HG02885 (cell line): ENCODE results near the gene PDLIM5.

Source experiments
- ATAC-seq: cut with Tn5 transposase; IDR thresholded peaks from one replicate; pipeline ENCODE4 v1.9.1; 2021; ENCODE audit warnings: mild to moderate bottlenecking; ENCODE audit not compliant: unreplicated experiment, poor library complexity

Gene PDLIM5

DNA sequence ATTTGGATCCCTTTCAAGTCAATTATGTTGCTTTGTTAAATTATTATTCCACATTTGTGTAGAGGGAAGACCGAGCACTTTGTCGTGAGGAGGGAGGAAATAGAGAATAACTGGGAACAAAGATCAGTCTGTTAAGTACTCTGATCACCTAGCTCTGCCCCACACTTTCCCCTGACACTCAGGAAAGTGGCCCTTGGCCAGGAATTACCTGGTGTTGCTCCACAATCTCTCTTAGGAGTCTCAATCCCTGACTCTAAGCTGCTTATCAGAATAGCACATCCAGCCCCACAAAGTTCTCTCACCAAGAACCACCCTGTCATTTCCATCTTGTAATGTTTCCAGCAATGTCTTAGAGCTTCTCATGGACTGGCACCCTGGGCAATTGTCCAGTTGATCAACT, 222.2 kb downstream of the PDLIM5 start:
- no peak for ATAC-seq

GRCh38 chr4:94676970-94677369, 225.2 kb downstream of the PDLIM5 start:
- no peak for ATAC-seq

- ATAC-seq: no peak
Observed at GRCh38 chr4:94678896-94679295, 227.2 kb downstream of the PDLIM5 start.

DNA sequence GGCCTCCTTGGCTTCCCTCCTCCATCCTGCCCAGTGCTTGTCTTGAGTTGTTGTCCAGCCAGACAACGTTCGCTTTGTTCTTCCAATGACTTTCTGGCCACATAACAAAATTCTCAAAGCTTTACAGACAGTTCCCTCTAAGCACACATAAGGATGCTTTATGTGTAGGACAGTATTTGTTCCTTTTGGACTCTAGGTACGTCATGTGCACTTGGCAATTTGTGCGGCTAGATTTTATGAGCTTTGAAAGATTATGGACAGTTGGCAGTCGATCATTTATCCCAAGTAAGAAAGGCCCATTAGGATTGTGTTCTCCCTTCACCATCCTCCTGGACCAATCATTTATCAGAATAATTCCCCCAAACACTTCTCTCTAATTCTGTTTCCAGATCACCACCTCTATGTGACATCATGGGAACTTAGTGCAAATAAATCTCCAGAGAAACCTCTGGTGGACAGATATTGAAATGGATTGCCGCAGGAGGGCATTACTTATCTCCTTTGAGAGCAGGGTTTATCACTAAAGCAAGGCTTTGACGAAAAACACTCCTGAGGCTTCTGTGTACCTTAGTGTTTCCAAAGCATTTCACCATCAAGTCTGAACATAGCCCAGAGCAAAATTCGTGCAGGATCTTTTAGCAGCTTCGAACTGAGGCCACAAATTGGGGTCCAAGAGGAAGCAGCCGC, 228.6 kb downstream of the PDLIM5 start:
- no peak for ATAC-seq

DNA sequence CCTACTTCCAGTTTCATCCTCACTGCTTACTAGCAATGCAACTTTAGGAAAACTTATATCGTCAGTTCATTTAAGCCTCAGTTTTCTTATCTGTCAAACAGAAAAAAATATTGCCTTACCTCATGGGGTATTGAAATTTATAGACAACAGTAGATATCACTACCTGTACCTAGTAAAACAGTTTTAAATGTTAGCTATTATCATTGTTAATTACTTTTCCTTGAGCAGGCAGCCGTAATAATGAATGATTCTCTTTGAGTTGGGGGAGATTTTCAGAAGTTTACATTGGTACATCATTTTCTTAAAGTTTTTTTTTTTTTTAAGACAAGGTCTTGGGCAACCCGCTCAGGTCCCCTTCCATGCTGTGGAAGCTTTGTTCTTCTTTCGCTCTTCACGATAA, 234.3 kb downstream of the PDLIM5 start:
- ATAC-seq: no peak

GRCh38 chr4:94689155-94689860, 237.6 kb downstream of the PDLIM5 start:
- ATAC-seq: no peak

DNA sequence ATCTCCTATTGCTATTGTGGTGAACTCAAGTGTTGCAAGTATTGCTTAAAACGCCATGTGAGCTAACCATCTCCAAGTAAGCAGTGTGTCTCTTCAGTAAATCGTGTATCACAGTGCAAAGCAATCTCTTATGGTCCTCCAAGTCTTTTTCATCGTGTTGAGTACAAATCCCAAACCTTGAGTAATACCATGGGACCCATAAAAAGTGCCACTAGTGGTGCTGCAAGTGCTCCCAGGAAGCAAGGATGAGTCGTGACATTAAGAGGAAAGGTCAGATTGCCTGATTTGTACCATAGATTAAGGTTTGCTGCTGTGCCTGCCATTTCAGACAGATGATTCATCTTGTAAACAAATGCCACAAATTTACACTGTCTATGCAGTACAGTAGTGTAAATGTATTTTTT, 239.1 kb downstream of the PDLIM5 start:
- ATAC-seq: no peak

DNA sequence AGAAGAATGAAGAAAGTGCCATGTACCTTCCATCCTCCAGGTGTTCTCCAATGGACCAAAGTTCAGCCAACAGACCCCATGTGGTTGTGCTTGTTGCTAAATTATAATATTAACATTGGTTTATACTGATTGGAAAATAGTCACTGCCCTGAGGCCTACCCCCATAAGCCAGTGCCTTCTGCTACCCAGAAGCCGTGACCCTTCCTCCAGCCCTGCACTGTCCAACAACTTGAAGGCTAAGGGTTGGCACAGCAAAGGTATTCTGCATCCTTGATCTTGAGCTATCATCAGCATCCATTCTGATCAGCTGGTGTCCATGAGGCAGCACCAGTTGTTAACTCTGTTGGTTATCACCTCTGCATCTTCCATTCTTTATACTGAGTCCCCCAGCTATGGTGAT, 239.8 kb downstream of the PDLIM5 start:
- ATAC-seq: no peak

GRCh38 chr4:94695384-94695783, 243.6 kb downstream of the PDLIM5 start:
- no peak for ATAC-seq

GRCh38 chr4:94698187-94698586, 246.4 kb downstream of the PDLIM5 start:
- ATAC-seq: no peak

GRCh38 chr4:94700298-94700697, 248.6 kb downstream of the PDLIM5 start:
- no peak for ATAC-seq

DNA sequence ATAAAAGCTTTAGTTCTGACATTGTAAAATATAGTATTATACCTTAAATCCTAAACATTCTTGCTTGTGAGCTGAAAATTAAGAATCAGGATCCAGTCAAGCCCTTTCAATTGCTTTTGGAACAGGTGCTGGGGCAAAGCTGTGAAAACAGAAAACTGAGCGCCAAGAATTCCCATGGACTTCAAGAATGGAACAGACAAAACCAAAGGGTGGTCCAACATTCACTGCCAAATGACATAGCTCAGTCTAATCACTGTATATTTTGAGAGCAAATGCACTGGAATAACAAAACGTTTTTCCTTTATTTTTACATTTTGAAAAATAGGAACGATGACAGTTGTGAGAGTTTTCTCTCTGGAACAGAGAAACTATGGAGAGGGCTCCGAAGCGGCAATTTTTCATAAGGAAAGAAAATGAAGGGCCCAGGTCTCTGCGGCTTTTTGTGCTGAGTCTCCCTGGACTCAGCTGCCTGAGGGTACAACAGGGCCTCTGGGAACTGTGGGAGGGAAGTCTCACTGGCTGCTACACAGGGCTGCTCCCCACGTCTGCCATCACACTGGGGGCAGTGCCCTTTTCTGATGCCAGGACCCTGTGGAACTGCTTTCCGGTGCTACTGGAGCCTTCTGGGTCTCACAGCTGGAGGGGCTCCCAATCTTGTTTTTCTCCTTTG, 250.0 kb downstream of the PDLIM5 start:
- ATAC-seq: no peak

GRCh38 chr4:94711635-94712034, 259.9 kb downstream of the PDLIM5 start:
- ATAC-seq: no peak

DNA sequence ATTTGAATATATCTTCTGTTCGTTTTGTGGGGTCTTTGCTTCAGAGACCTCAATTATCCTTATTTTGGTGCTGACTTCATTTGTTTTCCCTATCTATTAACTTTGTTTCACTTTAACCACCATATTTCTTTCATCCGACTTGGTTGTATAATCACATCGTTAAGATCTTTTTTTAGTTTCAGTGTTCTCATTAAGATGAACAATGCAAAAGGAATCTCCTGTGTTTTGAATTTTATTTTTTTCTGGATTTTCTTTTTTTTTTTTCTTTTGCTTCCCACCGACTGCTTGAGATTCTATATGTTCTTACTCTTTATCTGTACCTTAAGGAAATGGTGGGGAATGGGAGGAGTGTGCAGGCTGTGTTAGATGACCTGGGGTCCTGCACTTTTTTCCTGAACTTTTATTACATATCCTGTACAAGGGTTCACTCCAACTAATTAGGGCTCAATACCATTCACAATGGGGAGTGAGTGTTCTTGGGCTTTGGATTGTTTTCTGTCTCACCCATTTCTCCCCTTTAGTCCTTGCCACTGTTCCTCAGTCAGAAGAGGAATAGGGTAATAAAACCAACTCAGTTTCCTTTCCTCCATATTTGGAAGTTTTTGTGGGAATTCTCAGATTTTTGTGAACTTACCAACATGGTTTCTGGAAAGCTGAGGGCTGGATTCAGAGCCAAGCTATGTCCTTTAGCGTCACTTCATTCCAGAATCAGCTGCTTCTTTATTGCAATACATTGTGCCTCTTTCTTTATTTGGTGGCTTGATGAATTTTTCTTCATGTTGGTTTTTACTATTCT, 262.8 kb downstream of the PDLIM5 start:
- ATAC-seq: no peak

DNA sequence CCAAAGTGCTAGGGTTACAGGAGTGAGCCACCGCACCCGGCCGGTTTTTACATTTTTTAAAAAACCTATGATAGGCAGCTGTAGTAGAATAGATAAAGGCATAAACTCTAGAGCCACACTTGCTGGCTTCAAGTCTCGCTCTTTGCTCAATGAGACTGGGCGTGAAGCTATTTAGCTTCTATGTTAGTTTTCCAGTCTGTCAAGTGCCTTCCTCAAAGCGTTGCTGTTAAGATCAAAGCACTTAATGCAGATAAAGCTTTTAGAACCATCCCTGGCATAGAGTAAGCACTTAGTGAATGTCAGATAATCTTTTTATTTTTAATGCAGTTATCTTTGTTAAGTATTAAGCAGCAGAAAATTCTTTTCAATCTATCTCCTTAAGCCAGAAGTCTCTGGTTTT, 264.0 kb downstream of the PDLIM5 start:
- no peak for ATAC-seq
